Measurements from ENCODE around the gene ZNRF1.

DNA sequence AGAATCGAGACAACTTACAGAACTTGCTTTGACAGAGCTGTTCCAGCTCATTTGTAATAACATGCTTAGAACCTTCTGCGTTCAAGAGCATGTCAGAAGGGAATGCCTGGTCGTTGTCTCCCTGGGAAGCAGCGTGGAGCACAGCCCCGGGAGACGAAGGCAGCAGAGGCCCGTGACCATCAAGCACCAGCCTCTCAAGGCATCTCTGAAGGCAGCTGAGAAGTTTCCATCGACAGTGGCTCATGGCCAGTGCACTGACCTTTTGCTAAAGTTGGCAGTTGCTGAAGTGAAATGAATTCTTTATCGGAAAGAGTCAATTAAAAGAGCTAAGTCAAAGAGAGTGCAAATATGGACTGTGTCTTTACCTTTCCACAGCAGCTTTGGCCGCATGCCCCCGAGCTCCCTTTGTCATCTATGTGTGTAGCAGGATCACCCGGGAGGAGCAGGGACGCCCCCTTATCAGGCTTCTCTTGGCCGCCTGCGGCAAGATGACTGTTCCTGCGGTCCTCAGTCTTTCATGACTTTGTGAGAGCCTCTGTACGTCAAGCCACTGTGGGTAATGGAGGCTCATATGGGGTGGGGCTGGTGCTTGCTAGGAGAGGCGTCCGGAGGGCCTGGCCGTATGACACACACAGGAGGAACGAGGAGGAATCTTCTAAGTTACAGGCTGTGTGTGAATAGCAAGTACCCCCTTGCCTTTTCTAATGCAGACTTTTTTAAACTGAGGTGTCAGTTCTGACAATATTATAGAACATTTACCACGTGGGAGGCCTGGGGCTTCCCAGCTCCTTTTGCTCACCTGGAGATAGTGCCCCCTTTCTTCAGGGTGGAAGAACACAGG is 63.5 kb downstream of the ZNRF1 start:
- TF ChIP-seq, protein P1, sequence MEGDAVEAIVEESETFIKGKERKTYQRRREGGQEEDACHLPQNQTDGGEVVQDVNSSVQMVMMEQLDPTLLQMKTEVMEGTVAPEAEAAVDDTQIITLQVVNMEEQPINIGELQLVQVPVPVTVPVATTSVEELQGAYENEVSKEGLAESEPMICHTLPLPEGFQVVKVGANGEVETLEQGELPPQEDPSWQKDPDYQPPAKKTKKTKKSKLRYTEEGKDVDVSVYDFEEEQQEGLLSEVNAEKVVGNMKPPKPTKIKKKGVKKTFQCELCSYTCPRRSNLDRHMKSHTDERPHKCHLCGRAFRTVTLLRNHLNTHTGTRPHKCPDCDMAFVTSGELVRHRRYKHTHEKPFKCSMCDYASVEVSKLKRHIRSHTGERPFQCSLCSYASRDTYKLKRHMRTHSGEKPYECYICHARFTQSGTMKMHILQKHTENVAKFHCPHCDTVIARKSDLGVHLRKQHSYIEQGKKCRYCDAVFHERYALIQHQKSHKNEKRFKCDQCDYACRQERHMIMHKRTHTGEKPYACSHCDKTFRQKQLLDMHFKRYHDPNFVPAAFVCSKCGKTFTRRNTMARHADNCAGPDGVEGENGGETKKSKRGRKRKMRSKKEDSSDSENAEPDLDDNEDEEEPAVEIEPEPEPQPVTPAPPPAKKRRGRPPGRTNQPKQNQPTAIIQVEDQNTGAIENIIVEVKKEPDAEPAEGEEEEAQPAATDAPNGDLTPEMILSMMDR (IDR thresholded peaks at IDR 0.05) = no peak
- no peak for TF ChIP-seq POLR2A (IDR thresholded peaks at IDR 0.05)

Data from testis (tissue), 2 donors.